Hippocampal formation (tissue), 2 donors: ENCODE data around the gene TMEM130.
"Not testable (repeated sequence)": the region's sequence is repeated elsewhere in the genome, so short reads cannot be mapped to it uniquely, and the experiment has no call there.

Source experiments
- DNase-seq, 2 donors: peaks; one replicate each; lab custom pipeline; 2025; lab: John Stamatoyannopoulos, UW

The TMEM130 gene

DNA sequence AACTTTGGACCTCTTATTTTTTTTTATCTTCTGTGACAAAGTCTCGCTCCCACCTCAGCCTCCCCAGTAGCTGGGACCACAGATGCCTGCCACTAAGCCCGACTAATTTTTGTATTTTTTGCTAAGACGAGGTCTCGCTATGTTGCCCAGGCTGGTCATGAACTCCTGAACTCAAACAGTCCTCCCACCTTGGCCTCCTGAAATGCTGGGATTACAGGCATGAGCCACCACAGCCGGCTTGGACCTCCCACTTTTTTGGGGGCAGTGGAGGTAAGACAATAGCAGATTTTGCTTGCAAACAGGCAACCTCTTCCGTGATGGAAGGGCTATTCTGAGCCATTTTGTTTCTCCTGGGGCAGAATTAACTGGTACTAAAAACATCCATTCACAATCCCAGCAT is 7.3 kb upstream of the TMEM130 start:
- DNase-seq = no peak

DNA sequence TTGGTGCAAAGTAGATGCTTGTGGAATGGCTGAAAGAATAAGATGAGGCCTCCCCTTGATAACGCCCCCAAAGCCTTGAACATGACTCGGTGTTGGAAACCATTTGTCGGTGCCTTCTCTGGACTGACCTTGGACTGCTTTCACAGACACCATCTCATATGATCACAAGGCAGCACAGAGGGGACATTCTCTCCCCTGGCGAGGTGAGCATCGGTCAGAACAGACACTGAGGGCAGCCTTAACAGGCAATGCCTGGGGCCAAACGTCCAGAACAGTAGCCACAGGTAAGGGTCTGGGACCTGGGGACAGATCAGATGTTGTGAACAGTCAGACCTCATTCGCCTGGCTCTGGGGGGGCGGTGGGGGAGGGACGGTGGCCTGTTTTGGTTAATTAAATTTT is 5.7 kb upstream of the TMEM130 start:
- DNase-seq = no peak

DNA sequence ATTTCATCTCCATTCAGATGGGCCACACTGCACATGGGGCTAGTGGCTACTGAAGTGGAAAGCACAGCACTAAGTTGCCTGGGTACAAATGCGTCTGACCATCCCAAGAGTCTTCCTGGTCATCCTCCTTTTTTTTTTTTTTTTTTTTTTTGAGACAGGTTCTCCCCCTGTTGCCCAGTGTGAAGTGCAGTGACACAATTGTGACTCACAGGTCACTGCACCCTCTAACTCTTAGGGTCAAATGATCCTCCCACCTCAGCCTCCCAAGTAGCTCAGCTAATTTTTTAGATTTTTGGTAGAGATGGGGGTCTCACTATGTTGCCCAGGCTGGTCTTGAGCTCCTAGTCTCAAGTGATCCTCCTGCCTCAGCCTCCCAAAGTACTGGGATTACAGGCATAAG is 5.1 kb upstream of the TMEM130 start:
- no peak for DNase-seq

DNA sequence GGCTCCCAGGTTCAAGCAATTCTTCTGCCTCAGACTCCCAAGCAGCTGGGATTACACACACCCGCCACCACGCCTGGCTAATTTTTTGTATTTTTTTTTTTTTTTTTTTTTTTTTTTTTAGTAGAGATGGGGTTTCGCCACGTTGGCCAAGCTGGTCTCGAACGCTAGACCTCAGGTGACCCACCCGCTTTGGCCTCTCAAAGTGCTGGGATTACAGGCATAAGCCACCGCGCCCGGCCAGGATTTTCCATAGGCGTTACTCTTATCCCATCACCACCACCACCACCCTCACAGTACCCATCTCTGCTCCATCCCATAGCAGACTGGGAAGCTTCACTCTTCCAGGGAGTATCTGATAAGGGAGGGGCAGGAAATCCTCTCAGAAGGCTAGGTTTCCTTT is 3.8 kb upstream of the TMEM130 start:
- DNase-seq = not testable (repeated sequence)

DNA sequence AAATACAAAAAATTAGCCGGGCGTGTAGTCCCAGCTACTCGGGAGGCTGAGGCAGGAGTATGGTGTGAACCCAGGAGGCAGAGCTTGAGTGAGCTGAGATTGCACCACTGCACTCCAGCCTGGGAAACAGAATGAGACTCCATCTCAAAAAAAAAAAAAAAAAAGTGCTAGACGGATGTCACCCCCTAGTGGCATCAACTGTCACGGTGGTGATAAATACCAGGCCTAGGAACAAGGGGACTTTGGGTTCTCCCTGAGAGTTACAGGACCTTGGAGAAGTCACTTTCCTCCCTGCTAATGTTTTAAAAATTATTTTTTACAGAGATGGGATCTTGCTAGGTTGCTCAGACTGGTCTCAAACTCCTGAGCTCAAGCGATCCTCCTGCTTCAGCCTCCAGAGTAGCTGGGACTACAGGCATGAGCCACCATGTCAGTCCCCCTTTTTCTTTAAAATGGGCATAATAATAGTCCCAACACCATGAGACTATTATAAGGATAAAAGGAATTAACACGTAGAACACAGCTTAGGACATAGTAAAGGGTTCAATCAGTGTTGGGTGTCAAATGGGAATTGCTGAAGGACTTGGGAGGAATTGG is 2.6 kb upstream of the TMEM130 start:
- no peak for DNase-seq

DNA sequence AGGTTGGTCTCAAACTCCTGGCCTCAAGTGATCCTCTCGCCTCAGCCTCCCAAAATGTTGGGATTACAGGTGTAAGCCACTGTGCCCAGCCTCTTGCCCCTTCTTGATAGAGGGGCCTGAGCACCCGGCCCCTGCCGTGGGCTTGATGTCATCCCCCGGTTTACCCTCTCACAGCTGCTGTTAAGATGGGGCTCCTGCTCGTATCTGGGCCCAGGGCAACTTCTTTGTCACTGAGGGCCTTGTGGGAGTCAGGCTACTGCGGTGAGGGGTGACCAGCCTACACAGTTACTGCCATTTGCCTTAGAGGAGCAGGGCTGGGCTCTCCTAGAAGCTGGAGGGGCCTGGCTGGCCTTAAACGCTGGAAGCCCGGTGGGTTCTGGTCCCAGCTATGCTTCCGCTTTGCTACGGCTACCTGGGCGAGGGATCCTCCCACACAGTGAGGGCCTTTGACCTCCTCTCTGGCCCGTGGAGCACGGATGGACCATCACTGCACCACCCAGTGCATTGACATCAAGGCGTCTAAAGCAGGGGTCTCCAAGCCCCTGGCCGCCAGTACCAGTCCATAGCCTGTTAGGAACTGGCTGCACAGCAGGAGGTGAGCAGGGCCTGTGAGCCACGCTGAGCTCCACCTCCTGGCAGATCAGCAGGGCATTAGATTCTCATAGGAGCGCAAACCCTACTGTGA is 1.1 kb upstream of the TMEM130 start:
- DNase-seq = no peak

DNA sequence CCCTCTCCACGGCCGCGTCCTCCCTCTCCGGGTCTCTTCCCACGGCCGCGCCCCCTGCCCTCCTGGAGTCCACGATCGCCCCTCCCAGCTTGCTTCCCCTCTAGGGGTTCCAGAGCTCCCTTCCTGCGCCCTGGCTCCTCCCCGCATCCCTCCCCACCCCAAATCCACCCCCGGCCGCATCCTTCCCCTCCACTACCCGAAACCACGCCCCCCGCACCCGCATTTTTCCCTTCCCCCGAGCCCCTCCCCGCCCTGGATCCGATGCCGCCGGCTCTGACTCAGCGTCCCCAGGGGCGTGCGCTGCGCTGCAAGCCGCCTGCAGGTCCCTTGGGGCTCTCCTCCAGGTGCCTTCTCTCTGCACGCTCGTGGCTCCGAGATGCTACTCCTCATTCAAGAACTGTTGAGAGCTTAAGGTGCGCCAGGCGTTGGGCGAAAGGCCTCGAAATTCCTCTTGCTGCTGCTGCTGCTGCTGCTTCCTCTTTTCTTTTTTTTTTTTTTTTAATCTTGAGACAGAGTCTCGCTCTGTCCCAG is 372 bp upstream of the TMEM130 start:
- peak; percentile 22 to 24 for DNase-seq

DNA sequence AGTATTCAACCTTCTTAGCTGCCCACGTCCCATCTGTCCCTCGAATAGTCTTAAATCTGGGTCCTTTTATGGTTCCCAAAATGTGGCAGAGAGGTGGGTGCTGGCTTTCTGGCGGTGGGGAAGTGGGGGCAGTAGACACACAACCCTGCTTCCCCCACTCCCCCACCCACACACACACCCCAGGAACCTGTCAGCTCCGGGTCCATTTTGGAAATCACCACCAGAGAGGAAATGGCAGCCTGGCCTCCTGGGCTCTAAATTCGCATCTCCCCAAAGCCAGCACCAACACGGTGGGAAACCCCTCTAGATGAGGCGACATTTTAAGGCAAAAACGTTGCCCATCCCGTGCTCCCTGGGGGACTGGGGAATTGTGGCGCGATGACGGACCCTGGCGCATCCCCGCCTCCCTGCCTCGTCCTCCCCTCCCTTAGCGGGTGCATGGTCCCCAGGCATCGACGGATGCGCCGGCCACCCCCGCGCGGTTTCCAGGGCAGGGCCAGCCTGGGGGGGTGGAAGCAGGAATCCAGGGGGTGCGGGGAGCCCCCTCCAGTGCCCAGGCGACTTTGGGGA is 702 bp downstream of the TMEM130 start:
- DNase-seq = no peak

DNA sequence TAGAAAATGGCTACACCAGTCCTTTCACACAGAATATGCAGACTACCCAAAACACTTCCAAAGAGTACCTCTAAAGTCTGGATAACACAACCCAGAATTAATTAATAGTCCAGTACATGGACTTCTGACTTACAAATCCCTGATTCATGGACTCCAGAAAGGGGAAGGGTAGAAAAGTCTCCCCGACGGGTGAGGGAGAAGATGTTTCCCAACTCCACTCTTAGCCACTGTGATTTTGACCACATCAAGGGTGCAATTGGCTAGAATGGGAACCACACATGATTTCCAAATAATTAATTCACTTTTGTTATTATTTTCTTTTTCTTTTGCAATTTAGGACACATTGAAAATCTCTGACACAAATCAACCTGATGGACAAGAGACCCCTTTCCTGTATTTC is 1.4 kb downstream of the TMEM130 start:
- DNase-seq = no peak

DNA sequence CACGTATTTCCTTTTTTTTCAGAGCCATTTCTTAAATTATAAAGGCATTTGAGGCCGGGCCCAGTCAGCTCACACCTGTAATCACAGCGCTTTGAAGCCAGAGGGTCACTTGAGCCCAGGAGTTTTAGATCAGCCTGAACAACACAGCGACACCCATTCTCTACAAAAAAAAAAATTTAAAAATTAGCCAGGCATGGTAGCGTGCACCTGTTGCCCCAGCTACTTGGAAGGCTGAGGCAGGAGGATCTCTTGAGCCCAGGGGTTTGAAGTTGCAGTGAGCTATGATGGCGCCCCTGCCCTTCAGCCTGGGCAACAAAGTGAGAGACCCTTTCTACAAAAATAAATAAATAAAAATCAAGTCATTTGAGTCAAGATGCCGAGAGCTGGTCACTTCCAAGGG is 3.0 kb downstream of the TMEM130 start:
- DNase-seq = no peak

DNA sequence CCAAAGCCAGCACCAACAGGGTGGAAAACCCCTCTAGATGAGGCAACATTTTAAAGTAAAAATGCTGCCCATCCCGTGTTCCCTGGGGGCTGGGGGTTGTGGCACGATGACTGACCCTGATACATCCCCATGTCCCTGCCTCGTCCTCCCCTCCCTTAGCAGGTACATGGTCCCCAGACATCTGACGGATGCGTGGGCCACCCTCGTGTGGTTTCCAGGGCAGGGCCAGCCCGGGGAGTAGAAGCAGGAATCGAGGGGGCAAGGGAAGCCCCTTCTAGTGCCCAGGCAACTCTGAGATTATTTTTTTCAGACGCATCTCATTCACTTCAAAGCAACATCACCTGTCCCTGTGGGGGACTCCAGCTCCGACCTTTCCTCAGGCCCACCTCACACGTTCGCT is 3.5 kb downstream of the TMEM130 start:
- DNase-seq = no peak

DNA sequence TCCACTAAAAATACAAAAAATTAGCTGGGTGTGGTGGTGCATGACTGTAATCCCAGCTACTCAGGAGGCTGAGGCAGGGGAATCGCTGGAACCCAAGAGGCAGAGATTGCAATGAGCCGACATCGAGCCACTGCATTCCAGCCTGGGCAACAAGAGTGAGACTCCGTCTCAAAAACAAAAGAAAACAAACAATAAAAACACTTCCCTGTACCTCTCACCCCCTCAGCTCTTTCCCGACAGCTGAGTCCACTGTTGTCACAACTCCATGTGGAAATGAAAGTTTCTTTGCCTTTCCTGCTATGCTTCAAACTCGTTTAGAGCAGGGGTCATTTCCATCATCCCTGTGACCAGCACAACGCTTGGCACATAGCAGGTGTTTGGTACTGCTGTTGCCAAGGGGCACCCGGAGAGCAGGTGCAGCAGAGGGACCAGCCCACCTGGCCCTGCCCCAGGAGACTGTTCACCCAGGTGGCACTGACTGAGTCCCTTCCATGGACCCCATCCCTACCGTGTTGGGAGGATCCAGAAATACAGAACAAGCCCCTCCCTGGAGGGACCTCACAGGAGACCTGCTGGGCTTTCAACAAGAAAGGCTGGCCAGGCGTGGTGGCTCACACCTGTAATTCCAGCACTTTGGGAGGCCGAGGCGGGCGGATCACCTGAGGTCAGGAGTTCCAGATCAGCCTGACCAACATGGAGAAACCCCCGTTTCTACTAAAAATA is 4.9 kb downstream of the TMEM130 start:
- DNase-seq = no peak

DNA sequence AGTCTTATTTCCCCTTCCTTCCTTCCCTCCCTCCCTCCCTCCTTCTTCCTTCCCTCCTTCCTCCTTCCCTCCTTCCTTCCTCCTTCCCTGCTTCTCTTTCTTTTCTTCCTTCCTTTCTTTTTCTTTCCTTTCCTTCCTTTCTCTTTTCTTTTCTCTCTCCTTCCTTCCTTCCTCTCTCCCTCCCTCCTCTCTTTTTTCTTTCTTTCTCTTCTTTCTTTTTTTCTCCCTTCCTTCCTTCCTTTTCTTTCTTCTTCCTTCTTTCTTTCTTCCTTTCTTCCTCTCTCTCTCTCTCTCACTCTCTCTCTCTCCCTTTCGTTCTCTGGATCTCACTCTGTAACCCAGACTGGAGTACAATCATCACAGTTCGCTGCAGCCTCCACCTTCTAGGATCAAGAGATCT is 6.2 kb downstream of the TMEM130 start:
- DNase-seq = no peak

DNA sequence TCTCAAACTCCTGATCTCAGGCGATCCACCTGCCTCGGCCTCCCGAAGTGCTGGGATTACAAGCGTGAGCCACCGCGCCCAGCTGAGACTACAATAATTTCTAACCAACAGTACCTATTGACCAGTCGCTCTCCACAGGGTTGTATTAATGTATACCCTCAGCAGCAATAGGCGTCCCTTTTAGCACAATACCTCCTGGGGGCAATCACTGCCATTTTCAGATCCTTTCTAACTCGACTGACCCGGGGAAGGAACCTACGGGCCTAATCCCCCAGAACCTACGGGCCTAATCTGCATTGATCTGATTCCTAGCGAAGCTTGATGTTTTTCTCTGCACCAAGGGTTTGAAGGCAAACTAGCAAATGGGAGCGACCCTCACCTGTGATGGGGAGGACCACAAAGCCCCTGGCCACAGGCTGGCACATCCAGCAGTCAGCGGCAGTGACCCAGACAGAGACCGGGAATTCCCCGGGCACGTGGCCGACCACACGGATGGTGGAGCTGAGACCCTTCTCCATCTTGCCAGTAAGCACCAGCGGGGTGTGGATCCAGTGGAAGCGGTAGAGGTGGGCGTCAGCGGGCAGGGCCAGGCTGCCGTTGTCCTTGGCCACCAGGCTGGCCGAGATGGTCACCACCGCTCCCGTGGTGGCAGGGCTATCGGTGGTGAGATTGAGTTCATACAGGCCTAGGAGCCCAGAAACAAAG is 6.9 kb downstream of the TMEM130 start:
- no peak for DNase-seq

DNA sequence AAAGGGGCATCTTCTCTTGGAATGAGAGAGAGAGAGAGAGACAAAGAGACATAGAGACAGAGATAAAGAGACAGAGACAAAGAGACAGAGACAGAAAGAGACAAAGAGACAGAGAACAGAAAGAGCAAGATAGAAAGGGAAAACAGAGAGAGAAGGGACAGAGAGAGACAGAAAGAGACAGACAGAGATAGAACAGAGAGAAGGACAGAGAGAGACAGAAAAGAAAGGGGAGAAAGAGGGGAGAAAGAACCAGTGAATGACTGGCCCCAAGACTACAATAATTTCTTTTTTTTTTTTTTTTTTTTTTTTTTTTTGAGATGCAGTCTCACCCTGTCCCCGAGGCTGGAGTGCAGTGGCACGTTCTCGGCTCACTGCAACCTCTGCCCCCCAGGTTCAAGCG is 7.6 kb downstream of the TMEM130 start:
- no peak for DNase-seq

DNA sequence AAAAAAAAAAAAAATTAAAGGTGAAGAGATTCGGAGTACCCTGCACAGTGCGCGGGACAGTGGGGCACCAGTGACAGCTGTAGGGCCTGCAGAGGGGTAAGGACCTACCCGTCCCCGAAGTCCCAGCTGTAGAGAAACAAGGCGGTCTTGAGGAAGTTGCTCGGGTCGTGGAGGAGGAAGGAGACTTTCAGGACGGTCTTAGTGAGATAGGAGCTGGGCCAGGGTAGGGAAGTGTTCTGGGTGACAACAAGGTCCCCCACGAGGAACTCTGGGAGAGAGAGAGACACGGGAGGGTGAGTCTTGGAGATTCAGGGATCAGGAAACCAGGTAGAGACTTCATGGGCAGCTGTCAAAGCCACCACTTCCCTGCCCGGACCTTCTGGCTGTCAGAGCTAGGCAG is 9.7 kb downstream of the TMEM130 start:
- no peak for DNase-seq

DNA sequence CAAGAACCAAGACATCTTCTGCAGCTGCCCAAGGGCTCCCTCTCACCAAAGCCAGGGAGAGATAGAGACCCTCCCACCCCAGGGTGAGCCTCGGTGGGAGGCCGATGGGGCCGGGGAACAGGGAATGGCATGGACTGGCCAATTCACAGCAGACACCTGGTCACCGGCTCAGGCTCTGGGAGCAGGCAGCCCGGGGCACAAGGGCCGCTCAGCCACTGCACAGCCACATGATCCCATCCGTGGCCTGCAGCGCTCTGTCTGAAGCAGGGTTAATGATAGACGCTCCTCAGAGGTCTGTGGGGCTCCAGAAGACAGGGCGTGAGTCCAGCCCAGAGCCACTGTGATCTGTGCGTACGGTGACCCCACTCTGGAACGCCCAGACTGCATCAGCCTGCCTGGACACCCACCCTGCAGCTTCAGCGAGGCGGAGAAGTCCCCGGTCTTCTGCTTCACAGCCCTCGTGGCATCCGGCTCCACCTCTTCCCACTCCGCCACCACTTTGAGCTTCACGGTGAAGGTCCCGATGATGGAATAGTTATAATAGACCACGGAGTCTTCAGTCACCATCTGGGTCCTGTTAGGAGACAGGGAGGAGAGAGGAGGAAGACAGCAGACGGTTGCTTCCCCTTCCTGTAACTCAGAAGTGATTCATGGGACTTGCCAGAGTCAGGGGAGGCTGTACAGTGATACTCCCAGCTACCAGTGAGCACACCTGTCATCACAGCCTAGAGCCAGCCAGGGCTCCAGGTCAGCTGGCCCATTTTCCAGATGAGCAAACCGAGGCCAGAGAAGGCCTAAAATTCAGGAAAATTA is 14.0 kb downstream of the TMEM130 start:
- DNase-seq = no peak

DNA sequence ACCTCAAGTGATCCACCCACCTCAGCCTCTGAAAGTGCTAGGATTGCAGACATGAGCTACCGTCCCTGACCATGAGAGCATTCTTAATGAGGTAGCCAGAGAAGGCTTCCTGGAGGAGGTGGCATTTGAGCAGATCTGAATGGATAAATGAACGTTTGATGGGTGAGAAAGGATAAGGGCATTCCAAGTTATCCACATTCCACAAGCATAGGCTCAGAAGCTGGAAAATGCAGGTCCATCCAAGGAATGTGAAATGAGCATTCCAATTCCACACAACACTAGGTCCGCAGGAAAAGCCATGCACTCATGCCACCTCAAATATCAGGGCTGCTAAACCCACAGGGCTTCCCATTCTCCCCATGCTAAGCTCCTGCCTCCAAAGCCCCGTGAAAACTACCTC is 17.0 kb downstream of the TMEM130 start:
- DNase-seq = no peak

DNA sequence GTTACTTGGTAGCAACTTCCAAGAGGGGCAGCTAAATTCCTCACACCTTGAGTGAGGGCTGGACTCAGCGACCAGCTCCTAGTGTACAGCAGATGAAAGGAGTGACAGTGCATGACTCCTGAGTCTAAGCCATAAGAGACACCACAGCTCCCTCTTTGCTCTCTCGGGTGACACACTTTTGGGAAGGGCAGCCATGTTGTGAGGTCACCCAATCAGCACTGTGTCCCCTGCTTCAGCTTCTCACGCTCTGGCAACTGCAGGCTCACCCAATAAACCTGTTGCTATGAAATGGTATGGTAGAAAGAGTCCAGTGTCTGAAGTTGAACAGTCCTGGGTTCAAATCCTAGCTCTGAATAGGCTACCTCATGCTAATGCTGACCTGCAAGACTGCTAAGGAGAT is 20.9 kb downstream of the TMEM130 start:
- DNase-seq = no peak

DNA sequence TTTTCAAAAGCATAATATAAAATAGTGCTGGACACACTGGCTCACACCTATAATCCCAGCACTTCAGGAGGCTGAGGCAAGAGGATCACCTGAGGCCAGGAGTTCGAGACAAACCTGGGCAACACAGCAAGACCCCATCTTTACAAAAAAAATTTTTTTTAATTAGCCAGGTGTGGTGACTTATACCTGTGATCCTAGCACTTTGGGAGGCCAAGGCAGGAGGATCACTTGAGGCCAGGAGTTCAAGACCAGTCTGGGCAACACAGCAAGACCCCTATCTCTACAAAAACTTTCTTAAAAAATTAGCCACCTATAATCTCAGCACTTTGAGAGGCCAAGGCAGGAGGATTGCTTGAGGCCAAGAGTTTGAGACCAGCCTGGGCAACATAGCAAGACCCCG is 27.3 kb downstream of the TMEM130 start:
- DNase-seq = not testable (repeated sequence)
